GM15510 (cell line): ENCODE results near the gene BCL2.

Experiments used
- POLR2A ChIP-seq: IDR thresholded peaks from 3 replicates; pipeline ENCODE4 v1.6.1; 2011; ENCODE audit warnings: borderline replicate concordance; ENCODE audit not compliant: insufficient read length; ENCODE audit errors: extremely low read depth

Gene BCL2

GRCh38 chr18:63249771-63250170 is 69.8 kb downstream of the BCL2 start:
- no peak for TF ChIP-seq POLR2A

- no peak for TF ChIP-seq POLR2A
Measured at GRCh38 chr18:63247926-63248325, 71.6 kb downstream of the BCL2 start.

- no peak for TF ChIP-seq POLR2A
Measured at GRCh38 chr18:63247506-63247905, 72.1 kb downstream of the BCL2 start.

GRCh38 chr18:63245600-63245999 is 74.0 kb downstream of the BCL2 start:
- TF ChIP-seq POLR2A = no peak

GRCh38 chr18:63244607-63245006 is 75.0 kb downstream of the BCL2 start:
- TF ChIP-seq POLR2A = no peak

- no peak for TF ChIP-seq POLR2A
Measured at GRCh38 chr18:63241760-63242159, 77.8 kb downstream of the BCL2 start.

GRCh38 chr18:63241317-63241712 is 78.3 kb downstream of the BCL2 start:
- TF ChIP-seq POLR2A = no peak

GRCh38 chr18:63240531-63241316 is 78.8 kb downstream of the BCL2 start:
- no peak for TF ChIP-seq POLR2A

GRCh38 chr18:63238693-63239075 is 80.9 kb downstream of the BCL2 start:
- no peak for TF ChIP-seq POLR2A

GRCh38 chr18:63237881-63238692 is 81.5 kb downstream of the BCL2 start:
- TF ChIP-seq POLR2A = no peak

- TF ChIP-seq POLR2A = no peak
Measured at GRCh38 chr18:63236921-63237846, 82.4 kb downstream of the BCL2 start.

- TF ChIP-seq POLR2A = no peak
Measured at GRCh38 chr18:63236406-63236805, 83.2 kb downstream of the BCL2 start.

- no peak for TF ChIP-seq POLR2A
Measured at GRCh38 chr18:63234841-63235240, 84.7 kb downstream of the BCL2 start.

GRCh38 chr18:63234432-63234831 is 85.1 kb downstream of the BCL2 start:
- TF ChIP-seq POLR2A = no peak

GRCh38 chr18:63233334-63233733 is 86.2 kb downstream of the BCL2 start:
- TF ChIP-seq POLR2A = no peak
